Measurements from ENCODE around the gene TRAF3.

TRAF3 gene

GRCh38 chr14:102853648-102854047 is 76.4 kb downstream of the TRAF3 start:
- H3K36me3 ChIP-seq (ENCODE audit: insufficient read depth): no peaks in the 10 kb centered on the region
- H3K27me3 ChIP-seq (ENCODE audit: insufficient read depth, low read depth): no peaks in the 10 kb centered on the region
- H4K20me1 ChIP-seq (ENCODE audit: insufficient read depth): no peaks in the 10 kb centered on the region
- peaks cover 13% of the 10 kb centered on the region for H3K4me1 ChIP-seq (ENCODE audit: low read depth, poor library complexity, severe bottlenecking)
- H3K27ac ChIP-seq: no peak overlapping the region
- no peak overlapping the region for H2AFZ ChIP-seq (ENCODE audit: low read depth)
- no peak overlapping the region for H3K4me2 ChIP-seq
- TF ChIP-seq CTCF (conservative IDR thresholded peaks at IDR 0.05; ENCODE audit: low read depth, low read length): no peak
- H3K79me2 ChIP-seq (ENCODE audit: insufficient read depth, low read depth): peaks cover 9% of the 10 kb centered on the region
- H3K9ac ChIP-seq: no peak overlapping the region
- H3K4me3 ChIP-seq (IDR thresholded peaks at IDR 0.05; ENCODE audit: insufficient read depth, low read depth, low read length): no peak overlapping the region

- no peak overlapping the region for H2AFZ ChIP-seq (ENCODE audit: low read depth)
- H3K4me3 ChIP-seq (IDR thresholded peaks at IDR 0.05; ENCODE audit: insufficient read depth, low read depth, low read length): no peak overlapping the region
- no peak overlapping the region for H3K4me2 ChIP-seq
- no peak overlapping the region for H3K9ac ChIP-seq
- no peaks in the 10 kb centered on the region for H4K20me1 ChIP-seq (ENCODE audit: insufficient read depth)
- H3K27ac ChIP-seq: no peak overlapping the region
- peaks cover 12% of the 10 kb centered on the region for H3K4me1 ChIP-seq (ENCODE audit: low read depth, poor library complexity, severe bottlenecking)
- TF ChIP-seq CTCF (conservative IDR thresholded peaks at IDR 0.05; ENCODE audit: low read depth, low read length): no peak
- peaks cover 8% of the 10 kb centered on the region for H3K79me2 ChIP-seq (ENCODE audit: insufficient read depth, low read depth)
- no peaks in the 10 kb centered on the region for H3K36me3 ChIP-seq (ENCODE audit: insufficient read depth)
- no peaks in the 10 kb centered on the region for H3K27me3 ChIP-seq (ENCODE audit: insufficient read depth, low read depth)
Measured at GRCh38 chr14:102854091-102854703, 76.9 kb downstream of the TRAF3 start.

- H4K20me1 ChIP-seq (ENCODE audit: insufficient read depth): no peaks in the 10 kb centered on the region
- H3K4me3 ChIP-seq (IDR thresholded peaks at IDR 0.05; ENCODE audit: insufficient read depth, low read depth, low read length): no peak overlapping the region
- no peak overlapping the region for H3K9ac ChIP-seq
- peaks cover 10% of the 10 kb centered on the region for H3K4me1 ChIP-seq (ENCODE audit: low read depth, poor library complexity, severe bottlenecking)
- H3K4me2 ChIP-seq: no peak overlapping the region
- TF ChIP-seq CTCF (conservative IDR thresholded peaks at IDR 0.05; ENCODE audit: low read depth, low read length): no peak
- H2AFZ ChIP-seq (ENCODE audit: low read depth): no peak overlapping the region
- no peaks in the 10 kb centered on the region for H3K36me3 ChIP-seq (ENCODE audit: insufficient read depth)
- no peak overlapping the region for H3K27ac ChIP-seq
- H3K27me3 ChIP-seq (ENCODE audit: insufficient read depth, low read depth): no peaks in the 10 kb centered on the region
- peaks cover 8% of the 10 kb centered on the region for H3K79me2 ChIP-seq (ENCODE audit: insufficient read depth, low read depth)
Measured at GRCh38 chr14:102856179-102856578, 78.9 kb downstream of the TRAF3 start.

GRCh38 chr14:102857444-102857843 is 80.2 kb downstream of the TRAF3 start:
- Histone ChIP-seq H3K4me2 (no peak overlapping the region), H3K27ac (no peak overlapping the region), H3K79me2 (ENCODE audit: insufficient read depth, low read depth) (peaks cover 18% of the 10 kb centered on the region), H3K4me1 (ENCODE audit: low read depth, poor library complexity, severe bottlenecking) (peaks cover 10% of the 10 kb centered on the region), H3K4me3 (IDR thresholded peaks at IDR 0.05; ENCODE audit: insufficient read depth, low read depth, low read length) (no peak overlapping the region), H3K9ac (no peak overlapping the region), H3K36me3 (ENCODE audit: insufficient read depth) (no peaks in the 10 kb centered on the region), H4K20me1 (ENCODE audit: insufficient read depth) (no peaks in the 10 kb centered on the region), H2AFZ (ENCODE audit: low read depth) (no peak overlapping the region), H3K27me3 (ENCODE audit: insufficient read depth, low read depth) (no peaks in the 10 kb centered on the region)
- TF ChIP-seq CTCF (conservative IDR thresholded peaks at IDR 0.05; ENCODE audit: low read depth, low read length): no peak
